Panc1 (cell line): ENCODE results near the gene SLC5A8. TPM values are rescaled to one million over a fixed set of nuclear protein-coding genes. Genes with fewer than 3 reads are reported as not detected.

Experiments used
- ATAC-seq: fragments of 200-7000 bp; cut with Tn5 transposase; 2 replicates; pipeline ENCODE4 v1.9.1; 2020; ENCODE audit warnings: mild to moderate bottlenecking, moderate library complexity
- BruUV-seq: library from RNA; stranded (reverse); fragments of 400-500 nt; replicated peaks from 2 replicates; lab custom pipeline; 2021; lab: Mats Ljungman, UMichigan
- CTCF ChIA-PET: fragments of 300-600 bp; sonication (Branson Sonifier 250); formaldehyde crosslinking; loops from one replicate; lab custom pipeline; 2022; ENCODE audit warnings: antibody characterized with exemption; lab: Charles Lee
- POLR2A ChIA-PET: fragments of 300-600 bp; sonication (Branson Sonifier 250); formaldehyde crosslinking; loops from one replicate; lab custom pipeline; 2022; ENCODE audit warnings: antibody characterized with exemption; lab: Charles Lee
- DNase-seq: peaks from one replicate; pipeline ENCODE4 v3.0.0-alpha.2; 2010; ENCODE audit warnings: low read depth, low spot score
- H3K27ac ChIP-seq: 2 replicates; pipeline ENCODE4 v1.5.1; 2011; ENCODE audit warnings: mild to moderate bottlenecking, low read length, inconsistent platforms
- H3K27me3 ChIP-seq: fragments of 200-500 bp; sonication (Bioruptor generic); 2 replicates; pipeline ENCODE4 v1.6.0; 2014; ENCODE audit warnings: low read length, inconsistent platforms; ENCODE audit not compliant: control insufficient read depth, insufficient read depth
- H3K36me3 ChIP-seq: fragments of 200-500 bp; sonication (Bioruptor generic); 2 replicates; pipeline ENCODE4 v1.5.1; 2014; ENCODE audit warnings: inconsistent platforms, mild to moderate bottlenecking, low read length, moderate library complexity; ENCODE audit not compliant: control insufficient read depth, insufficient read depth
- H3K4me1 ChIP-seq: 2 replicates; pipeline ENCODE4 v1.5.1; 2011; ENCODE audit warnings: inconsistent platforms, mild to moderate bottlenecking, low read length, moderate library complexity; ENCODE audit not compliant: control insufficient read depth, insufficient read depth
- H3K4me3 ChIP-seq, 2 experiments: 2 replicates each; pipeline ENCODE4 v1.5.1; 2011 to 2012; ENCODE audit warnings: low read depth in 2 of 2, low read length in 2 of 2, mild to moderate bottlenecking in 2 of 2, inconsistent platforms in 1 of 2, moderate library complexity in 1 of 2
- H3K9me3 ChIP-seq: fragments of 200-500 bp; sonication (Bioruptor generic); 2 replicates; pipeline ENCODE4 v1.5.1; 2014; ENCODE audit warnings: low read depth, mild to moderate bottlenecking, inconsistent platforms, low read length, moderate library complexity; ENCODE audit not compliant: control insufficient read depth, insufficient read depth
- CTCF ChIP-seq: fragments of 450-650 bp; IDR thresholded peaks from 2 replicates; pipeline ENCODE4 v1.5.1; 2017; ENCODE audit warnings: mild to moderate bottlenecking
- POLR2AphosphoS5 ChIP-seq: IDR thresholded peaks from 2 replicates; pipeline ENCODE4 v1.6.1; 2012; ENCODE audit warnings: mild to moderate bottlenecking, low read depth, low read length, moderate library complexity
- REST ChIP-seq, 2 experiments: IDR thresholded peaks; 2 replicates each; pipeline ENCODE4 v1.6.1; 2011 to 2012; ENCODE audit warnings: low read depth in 2 of 2, control low read depth in 1 of 2, low read length in 1 of 2, mild to moderate bottlenecking in 1 of 2, moderate library complexity in 1 of 2; ENCODE audit not compliant: insufficient read depth in 1 of 2
- SIN3A ChIP-seq: IDR thresholded peaks from 2 replicates; pipeline ENCODE4 v1.6.1; 2012; ENCODE audit warnings: low read depth, mild to moderate bottlenecking, low read length, moderate library complexity, borderline replicate concordance; ENCODE audit not compliant: insufficient read depth
- TCF7L2 ChIP-seq: IDR thresholded peaks from 2 replicates; pipeline ENCODE4 v1.6.1; 2011; ENCODE audit warnings: mild to moderate bottlenecking, low read depth, low read length, inconsistent platforms
- in situ Hi-C: cut with HindIII; loops from 2 replicates; pipeline ENCODE4 v1.10.0; 2016; ENCODE audit warnings: low sequenced_read_pairs, low pct_unique_long_range_greater_than_20kb
- intact Hi-C: fragments of 100-400 bp; cut with micrococcal nuclease; formaldehyde crosslinking; loops from one replicate; pipeline ENCODE4 v1.10.0; 2022; ENCODE audit not compliant: unreplicated experiment
- total RNA-seq: library from RNA; stranded (reverse); gene quantifications from one replicate; pipeline ENCODE4 v1.2.1, GENCODE V29; 2021; ENCODE audit not compliant: unreplicated experiment

Gene SLC5A8
- total RNA-seq, 1 experiment from 2014 or later = not detected

- Histone ChIP-seq H3K27ac (no peak overlapping the region), H3K9me3 (no peaks in the 10 kb centered on the region), H3K27me3 (no peaks in the 10 kb centered on the region), H3K4me3 (no peak overlapping the region), H3K36me3 (no peaks in the 10 kb centered on the region), H3K4me1 (no peaks in the 10 kb centered on the region)
- POLR2A ChIA-PET = no interaction called here
- in situ Hi-C loops = no loop called here
- intact Hi-C loops = no loop called here
- TF ChIP-seq SIN3A (no peak), CTCF (no peak), REST (IDR thresholded peaks at IDR 0.05; ENCODE audit: insufficient read depth in 1 of 2, low read depth in 2 of 2, low read length in 1 of 2) (no peak), POLR2AphosphoS5 (no peak), TCF7L2 (no peak)
- BruUV-seq = no TSS peak
- no peak for ATAC-seq
- CTCF ChIA-PET = no interaction called here
- DNase-seq = no peak
Observed at GRCh38 chr12:101115326-101115725, 94.7 kb downstream of the SLC5A8 start.

GRCh38 chr12:101111441-101111840 lies 98.6 kb downstream of the SLC5A8 start:
- no peak overlapping the region for H3K4me3 ChIP-seq
- no peaks in the 10 kb centered on the region for H3K9me3 ChIP-seq
- H3K27me3 ChIP-seq = no peaks in the 10 kb centered on the region
- in situ Hi-C loops = no loop called here
- H3K4me1 ChIP-seq = no peaks in the 10 kb centered on the region
- ATAC-seq (no peak), DNase-seq (no peak)
- no TSS peak for BruUV-seq
- ChIA-PET POLR2A (no interaction called here), CTCF (no interaction called here)
- H3K36me3 ChIP-seq = no peaks in the 10 kb centered on the region
- H3K27ac ChIP-seq = no peak overlapping the region
- intact Hi-C loops = no loop called here
- TF ChIP-seq TCF7L2 (no peak), CTCF (no peak), REST (IDR thresholded peaks at IDR 0.05; ENCODE audit: insufficient read depth in 1 of 2, low read depth in 2 of 2, low read length in 1 of 2) (no peak), POLR2AphosphoS5 (no peak), SIN3A (no peak)
